Type B pancreatic cell (in vitro differentiated cells): ENCODE data around the gene HNF1B. TPM values are rescaled to one million over a fixed set of nuclear protein-coding genes. Genes with fewer than 3 reads are reported as not detected.

Experiments
- DNase-seq: peaks from one replicate; pipeline ENCODE4 v3.0.0; 2021; ENCODE audit warnings: mixed read lengths; ENCODE audit not compliant: unreplicated experiment; ENCODE audit errors: extremely low spot score
- H3K27ac Mint-ChIP-seq: 2 replicates; pipeline ENCODE4 v1.8.0; 2021; ENCODE audit warnings: mild to moderate bottlenecking, mixed read lengths
- H3K27me3 Mint-ChIP-seq: 2 replicates; pipeline ENCODE4 v1.8.0; 2021; ENCODE audit warnings: mixed read lengths
- H3K36me3 Mint-ChIP-seq: 2 replicates; pipeline ENCODE4 v1.8.0; 2021; ENCODE audit warnings: mixed read lengths
- H3K4me1 Mint-ChIP-seq: one replicate; pipeline ENCODE4 v1.8.0; 2021; ENCODE audit warnings: mixed read lengths; ENCODE audit not compliant: unreplicated experiment
- H3K4me3 Mint-ChIP-seq: 2 replicates; pipeline ENCODE4 v1.8.0; 2021; ENCODE audit warnings: mild to moderate bottlenecking, mixed read lengths
- H3K9me3 Mint-ChIP-seq: 2 replicates; pipeline ENCODE4 v1.8.0; 2021; ENCODE audit warnings: mixed read lengths
- CTCF ChIP-seq: fragments of 200-600 bp; sonication (generic); conservative IDR thresholded peaks from 2 replicates; pipeline ENCODE4 v1.5.0; 2021; ENCODE audit warnings: antibody characterized with exemption, mild to moderate bottlenecking
- total RNA-seq: library from RNA; stranded (reverse); gene quantifications from 2 replicates; pipeline ENCODE4 v1.2.1, GENCODE V29; 2021; ENCODE audit warnings: low replicate concordance

The HNF1B gene
- total RNA-seq, 1 donor from 2014 or later, result 19.0 TPM

GRCh38 chr17:37726248-37726647, 18.6 kb downstream of the HNF1B start:
- Mint-ChIP-seq H3K4me3 (no peak overlapping the region), H3K9me3 (no peaks in the 10 kb centered on the region), H3K27ac (peak overlapping the region; percentile 42), H3K36me3 (no peaks in the 10 kb centered on the region), H3K27me3 (no peaks in the 10 kb centered on the region), H3K4me1 (peaks cover 21% of the 10 kb centered on the region)
- TF ChIP-seq CTCF, result no peak
- DNase-seq, result no peak

- Mint-ChIP-seq H3K9me3 (no peaks in the 10 kb centered on the region), H3K4me3 (no peak overlapping the region), H3K4me1 (peaks cover 21% of the 10 kb centered on the region), H3K27ac (peak overlapping the region; percentile 42), H3K27me3 (no peaks in the 10 kb centered on the region), H3K36me3 (no peaks in the 10 kb centered on the region)
- TF ChIP-seq CTCF, result no peak
- DNase-seq, result no peak
Measured at GRCh38 chr17:37725601-37726146, 19.2 kb downstream of the HNF1B start.

- DNase-seq, result no peak
- TF ChIP-seq CTCF, result no peak
- Mint-ChIP-seq H3K27ac (peak overlapping the region; percentile 42), H3K4me3 (no peak overlapping the region), H3K36me3 (peaks cover 1% of the 10 kb centered on the region), H3K4me1 (peaks cover 21% of the 10 kb centered on the region), H3K9me3 (no peaks in the 10 kb centered on the region), H3K27me3 (no peaks in the 10 kb centered on the region)
Measured at GRCh38 chr17:37725021-37725595, 19.8 kb downstream of the HNF1B start.

GRCh38 chr17:37720989-37721388, 23.9 kb downstream of the HNF1B start:
- Mint-ChIP-seq H3K4me1 (peaks cover 20% of the 10 kb centered on the region), H3K27ac (peak overlapping the region; percentile 60), H3K9me3 (no peaks in the 10 kb centered on the region), H3K27me3 (no peaks in the 10 kb centered on the region), H3K36me3 (peaks cover 3% of the 10 kb centered on the region), H3K4me3 (no peak overlapping the region)
- DNase-seq, result no peak
- TF ChIP-seq CTCF, result no peak

GRCh38 chr17:37719866-37720265, 25.0 kb downstream of the HNF1B start:
- no peak overlapping the region for H3K4me3 Mint-ChIP-seq
- H3K27me3 Mint-ChIP-seq, result peaks cover 3% of the 10 kb centered on the region
- H3K9me3 Mint-ChIP-seq, result no peaks in the 10 kb centered on the region
- no peak for DNase-seq
- no peak for TF ChIP-seq CTCF
- peaks cover 3% of the 10 kb centered on the region for H3K36me3 Mint-ChIP-seq
- peaks cover 16% of the 10 kb centered on the region for H3K4me1 Mint-ChIP-seq
- no peak overlapping the region for H3K27ac Mint-ChIP-seq
